Activated T-cell treated with anti-CD3 and anti-CD28 coated beads, Interleukin-2, amount 50 U/mL, for 4 hours (primary cell): Measurements from ENCODE around the gene MYH14. TPM values are rescaled to one million over a fixed set of nuclear protein-coding genes. Genes with fewer than 3 reads are reported as not detected.

Source experiments
- ATAC-seq, 2 donors: fragments of 200-7000 bp; cut with Tn5 transposase; one replicate each; pipeline ENCODE4 v1.10.0; 2021
- DNase-seq: peaks from one replicate; pipeline ENCODE4 v3.0.0-alpha.2; 2020
- H3K27me3 Mint-ChIP-seq: one replicate; pipeline ENCODE4 v1.8.0; 2021; ENCODE audit warnings: low read depth, mixed read lengths
- H3K36me3 Mint-ChIP-seq: one replicate; pipeline ENCODE4 v1.8.0; 2022; ENCODE audit warnings: mixed read lengths; ENCODE audit not compliant: insufficient read depth
- H3K4me1 Mint-ChIP-seq: one replicate; pipeline ENCODE4 v1.8.0; 2021; ENCODE audit warnings: low read depth, mixed read lengths
- H3K4me3 Mint-ChIP-seq: one replicate; pipeline ENCODE4 v1.8.0; 2021; ENCODE audit warnings: mild to moderate bottlenecking, moderate library complexity, mixed read lengths
- H3K9me3 Mint-ChIP-seq: one replicate; pipeline ENCODE4 v1.8.0; 2021; ENCODE audit warnings: mixed read lengths
- total RNA-seq, 3 donors: library from RNA; stranded (reverse); gene quantifications; one replicate each; pipeline ENCODE4 v1.2.1, GENCODE V29; 2021

MYH14 gene
- total RNA-seq, 3 donors from 2014 or later: 0.25 to 0.63 (median 0.34) TPM

- DNase-seq: no peak
- no peaks in the 10 kb centered on the region for H3K4me1 Mint-ChIP-seq
- no peaks in the 10 kb centered on the region for H3K36me3 Mint-ChIP-seq
- ATAC-seq: no peak
- no peak overlapping the region for H3K4me3 Mint-ChIP-seq
- peaks cover 48% of the 10 kb centered on the region for H3K27me3 Mint-ChIP-seq
- peaks cover 18% of the 10 kb centered on the region for H3K9me3 Mint-ChIP-seq
These were observed 86.6 kb downstream of the MYH14 start for GRCh38 chr19:50290011-50290410.

- ATAC-seq: no peak
- peaks cover 10% of the 10 kb centered on the region for H3K9me3 Mint-ChIP-seq
- no peaks in the 10 kb centered on the region for H3K36me3 Mint-ChIP-seq
- H3K27me3 Mint-ChIP-seq: peaks cover 49% of the 10 kb centered on the region
- no peak for DNase-seq
- H3K4me1 Mint-ChIP-seq: no peaks in the 10 kb centered on the region
- H3K4me3 Mint-ChIP-seq: no peak overlapping the region
These were observed 87.4 kb downstream of the MYH14 start for GRCh38 chr19:50290775-50291174.

GRCh38 chr19:50292216-50292827 is 88.9 kb downstream of the MYH14 start:
- H3K9me3 Mint-ChIP-seq: peaks cover 4% of the 10 kb centered on the region
- H3K4me1 Mint-ChIP-seq: no peaks in the 10 kb centered on the region
- DNase-seq (no peak), ATAC-seq (no peak)
- no peak overlapping the region for H3K4me3 Mint-ChIP-seq
- H3K27me3 Mint-ChIP-seq: peaks cover 53% of the 10 kb centered on the region
- no peaks in the 10 kb centered on the region for H3K36me3 Mint-ChIP-seq

GRCh38 chr19:50293263-50294004 is 90.0 kb downstream of the MYH14 start:
- Mint-ChIP-seq H3K9me3 (peaks cover 2% of the 10 kb centered on the region), H3K27me3 (peaks cover 48% of the 10 kb centered on the region), H3K36me3 (no peaks in the 10 kb centered on the region), H3K4me1 (no peaks in the 10 kb centered on the region), H3K4me3 (no peak overlapping the region)
- DNase-seq (no peak), ATAC-seq (no peak)

GRCh38 chr19:50300051-50300450 is 96.6 kb downstream of the MYH14 start:
- ATAC-seq: no peak
- H3K9me3 Mint-ChIP-seq: peaks cover 9% of the 10 kb centered on the region
- H3K4me3 Mint-ChIP-seq: no peak overlapping the region
- H3K36me3 Mint-ChIP-seq: no peaks in the 10 kb centered on the region
- no peak for DNase-seq
- H3K4me1 Mint-ChIP-seq: peaks cover 13% of the 10 kb centered on the region
- H3K27me3 Mint-ChIP-seq: peaks cover 33% of the 10 kb centered on the region

GRCh38 chr19:50300814-50301606 is 97.6 kb downstream of the MYH14 start:
- peaks cover 33% of the 10 kb centered on the region for H3K27me3 Mint-ChIP-seq
- ATAC-seq (peak; percentile 98 to 99), DNase-seq (no peak)
- peaks cover 9% of the 10 kb centered on the region for H3K9me3 Mint-ChIP-seq
- no peak overlapping the region for H3K4me3 Mint-ChIP-seq
- no peaks in the 10 kb centered on the region for H3K36me3 Mint-ChIP-seq
- H3K4me1 Mint-ChIP-seq: peaks cover 13% of the 10 kb centered on the region

GRCh38 chr19:50301607-50301971 is 98.2 kb downstream of the MYH14 start:
- DNase-seq: no peak
- Mint-ChIP-seq H3K4me3 (no peak overlapping the region), H3K9me3 (peaks cover 9% of the 10 kb centered on the region), H3K4me1 (peaks cover 13% of the 10 kb centered on the region), H3K27me3 (peaks cover 34% of the 10 kb centered on the region), H3K36me3 (no peaks in the 10 kb centered on the region)
- no peak for ATAC-seq

GRCh38 chr19:50303558-50303957 is 100.1 kb downstream of the MYH14 start:
- peaks cover 13% of the 10 kb centered on the region for H3K4me1 Mint-ChIP-seq
- DNase-seq (no peak), ATAC-seq (no peak)
- H3K4me3 Mint-ChIP-seq: no peak overlapping the region
- H3K27me3 Mint-ChIP-seq: peaks cover 44% of the 10 kb centered on the region
- no peaks in the 10 kb centered on the region for H3K36me3 Mint-ChIP-seq
- peaks cover 9% of the 10 kb centered on the region for H3K9me3 Mint-ChIP-seq

GRCh38 chr19:50308991-50309390 is 105.6 kb downstream of the MYH14 start:
- Mint-ChIP-seq H3K27me3 (peaks cover 75% of the 10 kb centered on the region), H3K36me3 (no peaks in the 10 kb centered on the region), H3K4me1 (no peaks in the 10 kb centered on the region), H3K4me3 (no peak overlapping the region), H3K9me3 (no peaks in the 10 kb centered on the region)
- DNase-seq (no peak), ATAC-seq (no peak)

- peaks cover 2% of the 10 kb centered on the region for H3K4me1 Mint-ChIP-seq
- ATAC-seq (no peak), DNase-seq (no peak)
- no peaks in the 10 kb centered on the region for H3K9me3 Mint-ChIP-seq
- peaks cover 80% of the 10 kb centered on the region for H3K27me3 Mint-ChIP-seq
- H3K4me3 Mint-ChIP-seq: no peak overlapping the region
- no peaks in the 10 kb centered on the region for H3K36me3 Mint-ChIP-seq
These were observed 106.1 kb downstream of the MYH14 start for GRCh38 chr19:50309396-50310125.

GRCh38 chr19:50310759-50311465 is 107.5 kb downstream of the MYH14 start:
- H3K9me3 Mint-ChIP-seq: no peaks in the 10 kb centered on the region
- no peak for ATAC-seq
- peaks cover 79% of the 10 kb centered on the region for H3K27me3 Mint-ChIP-seq
- H3K4me1 Mint-ChIP-seq: peaks cover 6% of the 10 kb centered on the region
- peaks cover 1% of the 10 kb centered on the region for H3K36me3 Mint-ChIP-seq
- no peak for DNase-seq
- H3K4me3 Mint-ChIP-seq: no peak overlapping the region

- H3K4me1 Mint-ChIP-seq: peaks cover 9% of the 10 kb centered on the region
- ATAC-seq (peak in 1 of 2 donors; percentile 17), DNase-seq (no peak)
- H3K9me3 Mint-ChIP-seq: no peaks in the 10 kb centered on the region
- H3K4me3 Mint-ChIP-seq: no peak overlapping the region
- peaks cover 77% of the 10 kb centered on the region for H3K27me3 Mint-ChIP-seq
- peaks cover 1% of the 10 kb centered on the region for H3K36me3 Mint-ChIP-seq
These were observed 108.6 kb downstream of the MYH14 start for GRCh38 chr19:50311723-50312635.
